H9 (cell line): ENCODE measurements around the gene ATN1. TPM values are rescaled to one million over a fixed set of nuclear protein-coding genes. Genes with fewer than 3 reads are reported as not detected.

Experiments
- DNase-seq: peaks from one replicate; pipeline ENCODE4 v3.0.0-alpha.2; 2017
- H2AFZ ChIP-seq: one replicate; pipeline ENCODE4 v1.6.1; 2013; ENCODE audit warnings: mild to moderate bottlenecking, low read length, control low read depth, moderate library complexity
- H2AK5ac ChIP-seq: 2 replicates; pipeline ENCODE4 v1.6.1; 2013; ENCODE audit warnings: low read length, control low read depth, mixed read lengths; ENCODE audit not compliant: insufficient read length
- H2BK120ac ChIP-seq: one replicate; pipeline ENCODE4 v1.6.1; 2013; ENCODE audit warnings: low read depth, mild to moderate bottlenecking, low read length, control low read depth, inconsistent platforms; ENCODE audit not compliant: poor library complexity, severe bottlenecking
- H2BK12ac ChIP-seq: 2 replicates; pipeline ENCODE4 v1.6.1; 2013; ENCODE audit warnings: low read length, control low read depth, mixed read lengths, low read depth; ENCODE audit not compliant: insufficient read length
- H2BK15ac ChIP-seq: 2 replicates; pipeline ENCODE4 v1.6.1; 2013; ENCODE audit warnings: low read depth, low read length, control low read depth
- H2BK20ac ChIP-seq: one replicate; pipeline ENCODE4 v1.6.1; 2013; ENCODE audit warnings: low read depth, mild to moderate bottlenecking, low read length, control low read depth, inconsistent platforms; ENCODE audit not compliant: poor library complexity, severe bottlenecking
- H2BK5ac ChIP-seq: 2 replicates; pipeline ENCODE4 v1.6.1; 2013; ENCODE audit warnings: low read length, control low read depth, mixed read lengths; ENCODE audit not compliant: insufficient read length
- H3K14ac ChIP-seq: 2 replicates; pipeline ENCODE4 v1.6.1; 2013; ENCODE audit warnings: low read length, control low read depth; ENCODE audit not compliant: insufficient read depth
- H3K18ac ChIP-seq: 2 replicates; pipeline ENCODE4 v1.6.1; 2013; ENCODE audit warnings: low read depth, mild to moderate bottlenecking, mixed read lengths, low read length, control low read depth; ENCODE audit not compliant: insufficient read length
- H3K23ac ChIP-seq: 2 replicates; pipeline ENCODE4 v1.6.1; 2013; ENCODE audit warnings: low read length, control low read depth, mixed read lengths, low read depth; ENCODE audit not compliant: insufficient read length
- H3K23me2 ChIP-seq: 2 replicates; pipeline ENCODE4 v1.6.1; 2013; ENCODE audit warnings: low read depth, mild to moderate bottlenecking, mixed read lengths, low read length, control low read depth; ENCODE audit not compliant: insufficient read length, poor library complexity, severe bottlenecking
- H3K27ac ChIP-seq: 2 replicates; pipeline ENCODE4 v1.5.1; 2013; ENCODE audit warnings: low read length, control low read depth, mixed read lengths, low read depth; ENCODE audit not compliant: insufficient read length
- H3K27me3 ChIP-seq: 2 replicates; pipeline ENCODE4 v1.6.1; 2013; ENCODE audit warnings: low read length, control low read depth, inconsistent platforms; ENCODE audit not compliant: insufficient read depth
- H3K4ac ChIP-seq: 2 replicates; pipeline ENCODE4 v1.6.1; 2013; ENCODE audit warnings: low read depth, mild to moderate bottlenecking, control low read depth, inconsistent platforms, low read length, moderate library complexity
- H3K4me1 ChIP-seq: 2 replicates; pipeline ENCODE4 v1.6.1; 2013; ENCODE audit warnings: low read length, control low read depth, inconsistent platforms; ENCODE audit not compliant: insufficient read depth
- H3K4me2 ChIP-seq: 2 replicates; pipeline ENCODE4 v1.6.1; 2013; ENCODE audit warnings: low read length, control low read depth, mixed read lengths; ENCODE audit not compliant: insufficient read length, insufficient read depth
- H3K56ac ChIP-seq: 2 replicates; pipeline ENCODE4 v1.6.1; 2013; ENCODE audit warnings: low read depth, mild to moderate bottlenecking, mixed read lengths, low read length, control low read depth; ENCODE audit not compliant: insufficient read length
- H3K79me1 ChIP-seq: 2 replicates; pipeline ENCODE4 v1.6.1; 2013; ENCODE audit warnings: low read depth, mild to moderate bottlenecking, moderate library complexity, low read length, control low read depth, inconsistent platforms; ENCODE audit not compliant: insufficient read depth, poor library complexity, severe bottlenecking
- H3K79me2 ChIP-seq: 2 replicates; pipeline ENCODE4 v1.6.1; 2013; ENCODE audit warnings: low read length, control low read depth, inconsistent platforms; ENCODE audit not compliant: insufficient read depth
- H3K9ac ChIP-seq: 2 replicates; pipeline ENCODE4 v1.6.1; 2013; ENCODE audit warnings: low read length, control low read depth, mixed read lengths; ENCODE audit not compliant: insufficient read length; ENCODE audit errors: extremely low read depth
- H3K9me3 ChIP-seq: one replicate; pipeline ENCODE4 v1.6.1; 2013; ENCODE audit warnings: low read depth, low read length, inconsistent platforms; ENCODE audit not compliant: control insufficient read depth
- H3T11ph ChIP-seq: one replicate; pipeline ENCODE4 v1.6.1; 2013; ENCODE audit warnings: mild to moderate bottlenecking, low read length, control low read depth, inconsistent platforms
- H4K20me1 ChIP-seq: one replicate; pipeline ENCODE4 v1.6.1; 2013; ENCODE audit not compliant: control insufficient read depth, insufficient read length, insufficient read depth
- H4K5ac ChIP-seq: 2 replicates; pipeline ENCODE4 v1.6.1; 2013; ENCODE audit warnings: low read depth, mild to moderate bottlenecking, mixed read lengths, low read length, control low read depth; ENCODE audit not compliant: insufficient read length
- H4K8ac ChIP-seq: replicated peaks from 2 replicates; pipeline ENCODE4 v1.6.1; 2013; ENCODE audit warnings: low read length, control low read depth, mixed read lengths, low read depth; ENCODE audit not compliant: insufficient read length
- H4K91ac ChIP-seq: 2 replicates; pipeline ENCODE4 v1.6.1; 2013; ENCODE audit warnings: low read depth, mild to moderate bottlenecking, moderate library complexity, mixed read lengths, low read length, control low read depth; ENCODE audit not compliant: insufficient read length
- H3K27ac Mint-ChIP-seq, 3 experiments: 2 replicates in 2 of 3; 3 replicates in 1 of 3; pipeline ENCODE4 v1.8.0; 2020 to 2021; ENCODE audit warnings: mixed read lengths in 3 of 3, mild to moderate bottlenecking in 1 of 3, moderate library complexity in 1 of 3
- H3K27me3 Mint-ChIP-seq: 2 replicates; pipeline ENCODE4 v1.8.0; 2021; ENCODE audit warnings: low read depth, mild to moderate bottlenecking, moderate library complexity, mixed read lengths
- H3K36me3 Mint-ChIP-seq, 3 experiments: 2 replicates in 2 of 3; 3 replicates in 1 of 3; pipeline ENCODE4 v1.8.0; 2020 to 2021; ENCODE audit warnings: low read depth in 3 of 3, mixed read lengths in 3 of 3; ENCODE audit not compliant: insufficient read depth in 1 of 3
- H3K4me1 Mint-ChIP-seq, 2 experiments: 2 replicates each; pipeline ENCODE4 v1.8.0; 2020; ENCODE audit warnings: mixed read lengths in 2 of 2
- H3K4me3 Mint-ChIP-seq, 2 experiments: 2 replicates in 1 of 2; 3 replicates in 1 of 2; pipeline ENCODE4 v1.8.0; 2020 to 2021; ENCODE audit warnings: mild to moderate bottlenecking in 2 of 2, mixed read lengths in 2 of 2, moderate library complexity in 1 of 2
- H3K9me3 Mint-ChIP-seq, 2 experiments: 2 replicates in 1 of 2; 3 replicates in 1 of 2; pipeline ENCODE4 v1.8.0; 2020; ENCODE audit warnings: mild to moderate bottlenecking in 2 of 2, mixed read lengths in 2 of 2, moderate library complexity in 1 of 2
- CTCF ChIP-seq: fragments of 200-600 bp; sonication (generic); conservative IDR thresholded peaks from 3 replicates; pipeline ENCODE4 v1.8.0; 2021; ENCODE audit warnings: antibody characterized with exemption, mild to moderate bottlenecking
- WGBS: extraction: QIAGEN DNeasy Blood & Tissue Kit; methylation state at CpG from one replicate; pipeline ENCODE4 v1.1.7; 2013; ENCODE audit warnings: missing lambda C conversion rate, low lambda C conversion rate, mixed read lengths; ENCODE audit not compliant: insufficient read length; ENCODE audit errors: extremely low coverage; 5-methylcytosine and 5-hydroxymethylcytosine counted together
- total RNA-seq: library from RNA; stranded (reverse); gene quantifications from 2 replicates; pipeline ENCODE4 v1.2.1, GENCODE V29; 2021

ATN1 gene
- total RNA-seq, 1 experiment from 2014 or later, result 103 TPM

- Histone ChIP-seq H3K9me3 (no peaks in the 10 kb centered on the region), H3K56ac (no peak overlapping the region), H2BK20ac (no peak overlapping the region), H3K4me2 (no peak overlapping the region), H3K79me1 (no peaks in the 10 kb centered on the region), H3K9ac (no peak overlapping the region), H3K27ac (no peak overlapping the region), H3K27me3 (no peaks in the 10 kb centered on the region), H3K14ac (no peak overlapping the region; the same call in 1 of the 2 replicates), H3K23ac (no peak overlapping the region), H4K8ac (no peak overlapping the region), H2BK120ac (no peak overlapping the region), H2AK5ac (no peak overlapping the region), H4K91ac (no peak overlapping the region), H3K18ac (no peak overlapping the region), H3K23me2 (peaks cover 4% of the 10 kb centered on the region), H2AFZ (no peak overlapping the region), H2BK5ac (no peak overlapping the region), H3K4me1 (peaks cover 2% of the 10 kb centered on the region; the same call in 1 of the 2 replicates), H4K20me1 (peaks cover 2% of the 10 kb centered on the region), H3K4ac (no peak overlapping the region), H2BK12ac (no peak overlapping the region), H4K5ac (no peak overlapping the region), H3K79me2 (no peaks in the 10 kb centered on the region), H3T11ph (no peak overlapping the region), H2BK15ac (no peak overlapping the region)
- DNase-seq, result no peak
- no peaks in the 10 kb centered on the region for H3K9me3 Mint-ChIP-seq
- WGBS, result no CpG with 5 or more reads among the region's 20 CpGs
- TF ChIP-seq CTCF, result no peak
- peaks cover 0 to 7% (median 3%) of the 10 kb centered on the region in 3 experiments; a peak in 3 of 7 replicates for H3K36me3 Mint-ChIP-seq
- H3K4me1 Mint-ChIP-seq, result peaks cover 21 to 31% of the 10 kb centered on the region in 2 experiments
- no peaks in the 10 kb centered on the region; the same call in 1 of the 2 replicates for H3K27me3 Mint-ChIP-seq
- no peak overlapping the region for H3K27ac Mint-ChIP-seq
- no peak overlapping the region for H3K4me3 Mint-ChIP-seq
Observed at GRCh38 chr12:6951551-6952120, 23.9 kb downstream of the ATN1 start.
